ENCODE results near the gene COL7A1. TPM values are rescaled to one million over a fixed set of nuclear protein-coding genes. Genes with fewer than 3 reads are reported as not detected.

Gene COL7A1
- total RNA-seq, 1 donor from 2014 or later, result 1.5 TPM

- DNase-seq, result no peak
Measured at GRCh38 chr3:48619541-48620524, 24.7 kb upstream of the COL7A1 start.

GRCh38 chr3:48617559-48617958, 22.4 kb upstream of the COL7A1 start:
- no peak for DNase-seq

DNA sequence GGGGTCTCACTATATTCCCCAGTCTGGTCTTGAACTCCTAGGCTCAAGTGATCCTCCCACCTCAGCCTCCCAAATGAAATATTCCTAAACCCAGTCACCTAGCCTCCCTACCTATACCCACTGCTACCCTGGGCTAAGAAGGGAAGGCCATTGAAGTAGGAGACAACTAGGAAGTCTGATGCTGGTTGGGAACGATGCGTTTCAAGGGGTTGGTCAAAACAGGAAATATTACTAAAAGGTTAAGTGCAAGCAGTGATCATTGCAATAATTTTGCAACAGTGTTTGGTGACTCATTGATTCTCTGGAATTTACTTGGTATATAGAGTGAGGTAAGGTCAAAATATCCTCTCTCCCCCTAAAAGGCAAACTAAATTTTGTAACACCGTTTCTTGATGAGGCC, 18.9 kb upstream of the COL7A1 start:
- DNase-seq, result peak; percentile 55

DNA sequence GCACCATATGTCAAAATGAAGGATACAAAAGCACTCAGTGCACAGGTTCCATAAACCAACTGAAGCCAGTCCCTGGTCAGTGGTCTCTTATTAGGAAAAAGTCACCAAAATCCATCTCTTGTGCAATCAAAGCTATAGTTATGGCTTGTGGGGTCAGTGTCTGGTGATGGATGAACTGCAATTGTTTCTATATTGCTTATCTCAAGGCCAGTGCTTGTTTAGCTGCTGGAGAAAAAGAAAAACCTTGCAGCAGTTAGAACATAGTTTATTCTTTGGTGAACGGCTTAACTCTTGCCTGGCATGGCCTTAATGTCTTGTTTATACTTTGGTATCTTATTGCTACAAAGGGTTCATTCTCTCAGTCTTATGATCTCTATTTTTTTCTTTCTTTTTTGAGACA, 17.2 kb upstream of the COL7A1 start:
- no peak for DNase-seq

DNA sequence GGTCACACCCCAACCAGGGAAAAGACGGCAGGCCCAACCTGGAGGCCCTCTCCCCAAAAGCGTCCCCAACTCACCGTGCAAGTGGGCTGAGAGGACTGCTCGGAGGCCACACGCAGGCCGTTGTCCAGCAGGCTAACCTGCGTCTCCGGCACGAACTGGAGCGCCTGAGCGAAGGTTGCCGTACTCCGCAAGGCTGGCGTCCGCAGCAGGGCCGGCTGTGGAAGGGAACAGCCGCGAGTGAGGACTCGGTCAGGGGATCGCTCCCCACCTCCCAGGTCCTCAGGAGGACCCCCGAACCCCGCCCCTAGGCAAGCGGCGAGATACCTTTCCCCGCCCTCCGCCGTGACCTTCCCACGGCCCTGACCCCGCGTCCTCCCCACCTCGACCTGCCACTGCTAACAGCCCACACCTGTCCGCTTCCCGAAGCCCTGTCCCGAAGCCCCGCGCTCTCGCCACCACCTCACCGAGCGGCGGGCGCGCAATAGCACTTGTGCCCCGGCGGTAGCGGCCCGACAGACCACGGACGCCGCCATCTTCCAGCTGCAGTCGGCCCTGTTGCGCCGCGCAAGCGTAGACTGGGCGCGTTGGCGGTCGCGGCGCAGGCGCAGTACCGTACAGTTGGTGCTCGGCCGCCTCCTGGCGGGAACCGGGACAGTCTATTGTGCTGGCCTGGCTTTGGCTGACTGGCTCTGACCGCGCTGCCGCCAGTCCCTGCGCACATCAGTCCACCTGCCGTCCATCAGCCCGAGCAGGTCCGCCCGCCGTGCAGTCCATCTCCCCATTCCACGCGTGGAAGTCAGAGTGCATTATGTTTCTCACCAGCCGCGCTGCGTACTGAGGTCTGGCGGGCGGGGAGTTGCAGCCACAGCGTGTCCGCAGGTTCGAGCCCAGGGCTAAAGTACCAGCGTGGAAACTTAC, 14.2 kb upstream of the COL7A1 start, which contains the start of gene UQCRC1:
Gene UQCRC1 (minus strand): TSS at position 559 of the 918 bp plus-strand sequence. CDS start 26 bp downstream, at position 533.
- DNase-seq, result peak; percentile 97

- peak; percentile 21 for DNase-seq
Measured at GRCh38 chr3:48607519-48607918, 12.4 kb upstream of the COL7A1 start.

DNA sequence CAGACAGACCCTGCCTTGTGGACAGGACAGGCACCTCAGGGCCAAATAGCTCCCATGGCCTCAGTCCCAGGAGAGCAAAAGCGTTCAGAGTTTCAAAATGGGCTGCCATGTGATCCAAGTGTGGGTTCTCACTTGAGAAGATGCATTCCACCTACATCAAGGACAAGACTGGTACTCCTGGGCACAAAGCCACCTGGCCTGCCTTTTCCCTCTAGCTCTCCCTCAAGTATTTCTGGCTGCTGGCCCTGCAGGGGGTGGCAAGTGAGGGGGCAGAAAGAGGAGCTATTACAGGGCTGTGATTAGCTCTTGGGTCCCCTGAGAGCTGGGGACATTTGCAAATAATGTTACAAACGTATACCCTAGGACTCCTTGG, 6.5 kb upstream of the COL7A1 start:
- DNase-seq, result no peak

DNA sequence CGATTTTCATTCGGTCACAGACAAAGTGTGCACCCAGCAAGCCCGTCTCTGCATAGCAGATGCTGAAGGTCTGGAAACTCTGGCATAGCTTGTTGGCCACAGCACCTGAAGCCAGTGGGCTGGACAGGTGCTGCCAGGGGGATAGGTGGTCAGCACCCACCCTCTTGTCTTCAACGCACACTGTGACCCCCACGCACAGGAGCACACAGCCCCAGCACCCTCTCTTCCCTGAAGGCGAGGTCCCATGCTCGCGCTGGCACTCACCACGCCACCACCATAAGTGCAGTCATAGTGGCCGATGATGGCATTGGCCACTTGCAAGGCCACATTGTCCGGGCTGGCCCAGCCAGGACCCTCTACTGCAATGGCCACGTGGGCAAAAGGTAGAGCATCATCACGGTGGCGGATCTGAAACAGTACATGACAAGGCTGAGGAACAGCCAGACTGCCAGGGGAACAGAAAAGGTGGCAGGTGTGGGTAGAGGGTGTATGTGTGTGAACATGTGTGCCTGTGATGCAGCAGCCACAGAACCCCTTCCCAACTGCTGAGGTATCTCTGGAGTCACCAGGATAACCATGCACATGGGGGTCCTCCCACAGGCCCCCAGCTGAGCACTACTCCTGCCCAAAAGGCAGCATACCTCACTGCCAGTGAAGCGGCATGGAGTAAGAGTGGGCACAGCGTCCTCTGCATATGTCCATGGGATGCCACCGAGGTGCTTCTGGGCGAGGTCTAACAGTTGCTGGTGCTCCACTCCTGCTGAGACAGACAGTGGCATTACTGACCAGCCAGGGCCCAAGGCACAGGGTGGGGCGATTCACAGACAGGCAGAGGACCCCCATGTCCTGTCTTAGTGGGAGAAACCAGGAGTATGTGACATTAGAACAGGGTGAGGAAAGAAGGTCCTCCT, 5.8 kb upstream of the COL7A1 start:
- DNase-seq, result no peak

- DNase-seq, result no peak
Measured at GRCh38 chr3:48599509-48600285, 4.6 kb upstream of the COL7A1 start.

DNA sequence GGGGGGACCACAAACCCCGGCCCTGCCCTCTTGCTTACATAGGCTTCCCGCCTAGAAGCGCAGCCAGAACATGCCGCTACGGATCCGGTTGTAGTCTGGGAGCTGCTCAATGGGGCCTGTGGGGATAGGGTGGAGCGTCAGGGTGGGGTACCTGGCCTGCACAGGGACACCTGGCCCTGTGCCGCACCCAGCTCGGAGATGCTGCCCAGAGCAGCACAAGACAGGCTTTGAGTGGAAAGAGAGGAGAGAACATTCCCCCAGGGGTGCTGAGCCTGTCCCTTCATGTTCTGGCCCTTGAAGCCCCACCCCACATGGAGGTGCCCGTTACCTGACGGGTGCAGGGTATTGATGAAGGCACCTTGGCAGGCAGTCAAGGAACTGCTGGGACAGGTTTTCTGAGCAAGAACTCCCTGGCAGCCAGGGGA, 4.0 kb upstream of the COL7A1 start:
- DNase-seq, result no peak

GRCh38 chr3:48598323-48599076, 3.4 kb upstream of the COL7A1 start:
- DNase-seq, result peak; percentile 19

DNA sequence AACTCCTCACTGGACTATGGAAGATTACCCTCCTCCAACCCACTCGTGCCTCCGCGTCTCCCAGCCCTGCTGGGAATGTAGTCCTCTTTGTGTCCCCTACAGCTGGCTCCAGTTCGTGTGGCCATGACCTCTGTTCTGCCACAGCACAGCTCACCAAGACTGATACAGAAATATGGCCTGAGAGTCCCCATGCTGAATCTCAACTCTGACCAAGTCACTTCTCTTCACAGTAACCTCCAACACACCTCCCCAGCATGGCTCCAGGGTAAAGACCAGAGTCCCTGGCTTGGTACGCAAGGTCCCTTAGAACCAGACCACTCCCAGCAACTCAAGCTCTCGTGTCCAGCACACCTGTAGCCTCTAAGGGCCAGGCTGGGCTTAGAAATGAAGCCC, 2.3 kb upstream of the COL7A1 start:
- DNase-seq, result no peak

DNA sequence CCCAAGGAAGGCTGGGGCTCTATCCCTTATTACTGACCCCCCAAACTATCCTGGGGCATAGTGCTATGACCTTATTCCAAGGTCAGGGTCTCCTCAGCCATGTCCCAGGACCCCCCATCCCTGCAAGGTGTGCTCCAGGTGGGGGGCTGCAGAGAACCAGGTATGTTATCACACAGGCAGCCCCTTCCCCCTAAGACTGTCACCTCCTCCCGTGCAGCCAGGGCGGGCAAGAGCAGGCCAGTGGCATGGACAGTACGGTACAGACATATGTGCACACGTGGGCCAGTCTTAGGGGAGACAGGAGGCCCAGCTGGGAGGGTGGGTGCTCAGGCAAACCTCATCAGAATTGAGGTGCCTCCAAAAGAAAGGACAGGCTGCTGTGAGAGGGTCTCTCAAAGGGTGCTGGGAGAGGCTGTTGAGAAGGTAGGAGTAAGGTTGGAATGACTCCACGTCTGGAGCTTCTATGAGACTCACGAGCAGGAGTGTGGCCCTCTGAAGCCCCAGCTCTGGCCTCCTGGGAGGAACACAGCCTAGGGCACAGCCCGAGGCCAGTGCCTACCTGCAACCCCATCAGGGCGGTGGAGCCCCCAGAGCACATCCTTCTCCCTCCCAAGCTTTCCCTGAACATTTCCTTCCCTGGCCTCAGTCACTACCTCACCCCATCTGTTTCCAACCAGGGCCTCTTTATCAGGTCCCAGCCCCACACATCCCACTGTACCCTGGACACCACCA, 1.7 kb upstream of the COL7A1 start:
- DNase-seq, result no peak

- no peak for DNase-seq
Measured at GRCh38 chr3:48596157-48596556, 1.0 kb upstream of the COL7A1 start.

DNA sequence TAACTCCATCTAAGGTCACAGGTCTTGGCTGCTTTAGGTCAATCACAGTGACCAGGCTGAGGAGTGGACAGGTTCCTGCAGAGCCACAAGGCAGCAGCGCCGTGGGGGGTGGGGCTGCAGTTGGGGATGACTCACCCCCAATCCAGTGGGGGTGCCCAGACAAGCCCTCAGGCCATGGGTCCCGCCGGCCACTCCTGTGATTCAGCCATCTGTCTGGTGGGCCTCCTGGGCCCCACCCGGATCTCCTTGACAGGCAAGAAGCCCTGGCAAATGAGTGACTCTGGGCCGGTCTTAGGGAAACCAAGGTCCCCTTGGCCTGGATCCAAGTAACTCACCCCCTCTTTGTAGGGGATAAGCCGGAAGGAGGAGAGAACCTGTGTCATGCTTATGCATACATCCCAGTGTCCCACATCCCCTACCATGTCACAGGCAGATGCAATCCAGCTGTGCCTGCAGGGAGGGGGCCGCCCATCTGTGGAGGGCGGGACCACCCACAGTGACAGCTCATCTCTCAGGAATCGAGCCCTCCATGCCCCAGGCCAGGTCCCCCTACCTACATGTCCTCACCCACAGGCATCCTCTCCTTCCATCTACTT, 495 bp upstream of the COL7A1 start:
- DNase-seq, result peak; percentile 32

DNA sequence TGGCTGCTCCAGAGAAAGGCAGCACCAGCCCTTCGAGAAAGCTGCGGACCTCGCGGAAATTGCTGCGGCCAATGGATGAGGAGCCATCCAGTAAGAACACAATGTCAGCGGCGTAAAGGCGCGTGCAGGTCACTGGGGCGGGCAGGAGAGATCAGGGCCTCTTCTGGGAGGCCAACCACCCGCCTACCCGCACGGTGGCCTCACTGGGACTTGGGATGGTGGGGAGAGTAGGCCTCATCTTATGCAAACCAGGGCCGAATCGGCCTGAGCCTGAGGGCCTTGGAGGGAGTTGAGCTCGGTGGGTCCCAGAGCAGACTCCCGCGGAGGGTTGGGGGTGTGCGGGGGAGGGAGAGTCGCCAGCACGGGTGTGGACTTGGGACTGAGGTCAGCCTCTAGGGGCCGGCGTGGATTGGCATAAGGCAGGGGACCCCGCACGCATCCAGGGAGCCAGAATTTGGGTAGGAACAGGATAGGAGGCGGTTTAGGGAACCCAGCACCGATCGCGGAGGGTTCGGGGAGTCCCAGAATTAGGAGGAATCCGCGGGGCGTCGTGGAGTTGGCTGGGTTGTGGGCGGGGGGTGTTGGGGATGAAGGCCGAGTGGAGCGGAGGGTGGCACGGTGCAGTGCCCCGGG, 596 bp downstream of the COL7A1 start:
- DNase-seq, result no peak

DNA sequence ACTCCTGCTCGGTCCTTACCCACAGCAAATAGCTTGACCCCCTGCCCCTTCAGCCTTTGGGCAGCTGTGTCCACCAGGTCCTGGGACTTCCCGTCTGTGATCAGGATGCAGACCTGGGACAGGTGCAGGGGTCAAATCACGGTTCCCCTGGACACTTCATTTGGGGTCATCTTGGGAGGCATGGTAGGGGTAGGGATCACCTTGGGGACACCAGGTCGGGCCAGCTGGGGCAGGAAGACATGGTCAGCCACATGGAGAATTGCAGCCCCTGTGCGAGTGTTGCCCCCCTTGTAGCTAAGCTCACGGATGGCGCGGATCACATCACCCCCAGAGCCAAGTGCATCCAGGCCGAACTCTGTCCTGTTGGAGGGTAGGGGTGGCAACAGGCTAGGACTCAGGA, 1.8 kb downstream of the COL7A1 start:
- no peak for DNase-seq

- no peak for DNase-seq
Measured at GRCh38 chr3:48592519-48593087, 2.5 kb downstream of the COL7A1 start.

Data from dermis blood vessel endothelial cell (primary cell).